ENCODE data around the gene PARD3B. TPM values are rescaled to one million over a fixed set of nuclear protein-coding genes. Genes with fewer than 3 reads are reported as not detected.

The PARD3B gene
- total RNA-seq, 1 donor from 2014 or later = 1.6 TPM

- DNase-seq (ENCODE audit: low read depth) (no peak), FAIRE-seq (no peak)
- no peaks in the 10 kb centered on the region for H3K27me3 ChIP-seq (ENCODE audit: control insufficient read depth, insufficient read depth, low read length)
- H3K36me3 ChIP-seq (ENCODE audit: control insufficient read depth, insufficient read depth, low read length) = no peaks in the 10 kb centered on the region
- TF ChIP-seq, protein P1, sequence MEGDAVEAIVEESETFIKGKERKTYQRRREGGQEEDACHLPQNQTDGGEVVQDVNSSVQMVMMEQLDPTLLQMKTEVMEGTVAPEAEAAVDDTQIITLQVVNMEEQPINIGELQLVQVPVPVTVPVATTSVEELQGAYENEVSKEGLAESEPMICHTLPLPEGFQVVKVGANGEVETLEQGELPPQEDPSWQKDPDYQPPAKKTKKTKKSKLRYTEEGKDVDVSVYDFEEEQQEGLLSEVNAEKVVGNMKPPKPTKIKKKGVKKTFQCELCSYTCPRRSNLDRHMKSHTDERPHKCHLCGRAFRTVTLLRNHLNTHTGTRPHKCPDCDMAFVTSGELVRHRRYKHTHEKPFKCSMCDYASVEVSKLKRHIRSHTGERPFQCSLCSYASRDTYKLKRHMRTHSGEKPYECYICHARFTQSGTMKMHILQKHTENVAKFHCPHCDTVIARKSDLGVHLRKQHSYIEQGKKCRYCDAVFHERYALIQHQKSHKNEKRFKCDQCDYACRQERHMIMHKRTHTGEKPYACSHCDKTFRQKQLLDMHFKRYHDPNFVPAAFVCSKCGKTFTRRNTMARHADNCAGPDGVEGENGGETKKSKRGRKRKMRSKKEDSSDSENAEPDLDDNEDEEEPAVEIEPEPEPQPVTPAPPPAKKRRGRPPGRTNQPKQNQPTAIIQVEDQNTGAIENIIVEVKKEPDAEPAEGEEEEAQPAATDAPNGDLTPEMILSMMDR (IDR thresholded peaks at IDR 0.05; ENCODE audit: insufficient read depth, low read length, severe bottlenecking) = no peak
- no peak overlapping the region for H3K4me3 ChIP-seq (ENCODE audit: low read depth, low read length)
These were observed 645.3 kb downstream of the PARD3B start for GRCh38 chr2:205190528-205190927.

- DNase-seq (ENCODE audit: low read depth) (no peak), FAIRE-seq (no peak)
- TF ChIP-seq, protein P1 (IDR thresholded peaks at IDR 0.05; ENCODE audit: insufficient read depth, low read length, severe bottlenecking) = no peak
- H3K27me3 ChIP-seq (ENCODE audit: control insufficient read depth, insufficient read depth, low read length) = no peaks in the 10 kb centered on the region
- no peaks in the 10 kb centered on the region for H3K36me3 ChIP-seq (ENCODE audit: control insufficient read depth, insufficient read depth, low read length)
- H3K4me3 ChIP-seq (ENCODE audit: low read depth, low read length) = no peak overlapping the region
These were observed 648.0 kb downstream of the PARD3B start for GRCh38 chr2:205193125-205193835.

GRCh38 chr2:205193836-205194228 lies 648.6 kb downstream of the PARD3B start:
- DNase-seq (ENCODE audit: low read depth) (no peak), FAIRE-seq (no peak)
- Histone ChIP-seq H3K27me3 (ENCODE audit: control insufficient read depth, insufficient read depth, low read length) (no peaks in the 10 kb centered on the region), H3K4me3 (ENCODE audit: low read depth, low read length) (no peak overlapping the region), H3K36me3 (ENCODE audit: control insufficient read depth, insufficient read depth, low read length) (no peaks in the 10 kb centered on the region)
- TF ChIP-seq, protein P1 (IDR thresholded peaks at IDR 0.05; ENCODE audit: insufficient read depth, low read length, severe bottlenecking) = no peak

DNA sequence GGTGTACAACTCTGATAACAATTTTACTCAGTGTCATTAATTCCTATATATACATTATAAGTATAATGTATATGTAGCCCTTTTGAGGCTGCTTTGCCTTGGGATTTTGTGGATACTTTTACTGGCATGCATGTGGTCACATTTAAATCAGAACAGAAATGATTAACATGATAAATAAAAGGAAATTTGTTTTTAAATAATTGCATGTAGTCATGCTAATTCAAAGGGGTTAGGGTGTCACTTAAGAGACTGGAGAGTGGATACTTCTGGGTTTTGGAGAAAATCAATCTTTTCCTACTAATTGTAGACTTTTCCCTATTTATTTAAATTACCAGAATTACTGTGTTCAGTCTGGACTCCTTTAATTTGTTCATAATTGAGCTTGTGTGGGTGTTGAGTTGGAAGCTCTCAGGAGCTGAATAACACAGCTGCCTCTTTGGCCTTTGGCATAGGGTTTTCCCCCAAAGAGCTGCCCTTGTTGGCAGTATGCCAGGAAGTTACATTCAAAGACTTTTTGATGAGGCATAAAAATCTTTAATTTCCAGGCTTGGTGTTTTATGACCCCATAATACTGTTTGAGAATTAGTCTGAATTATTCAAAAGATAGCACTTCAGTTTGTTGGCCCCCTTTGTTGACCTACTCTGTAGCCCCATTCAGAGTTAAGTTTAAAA lies 652.3 kb downstream of the PARD3B start:
- TF ChIP-seq, protein P1 (IDR thresholded peaks at IDR 0.05; ENCODE audit: insufficient read depth, low read length, severe bottlenecking) = no peak
- H3K36me3 ChIP-seq (ENCODE audit: control insufficient read depth, insufficient read depth, low read length) = no peaks in the 10 kb centered on the region
- FAIRE-seq (no peak), DNase-seq (ENCODE audit: low read depth) (no peak)
- H3K27me3 ChIP-seq (ENCODE audit: control insufficient read depth, insufficient read depth, low read length) = no peaks in the 10 kb centered on the region
- no peak overlapping the region for H3K4me3 ChIP-seq (ENCODE audit: low read depth, low read length)

DNA sequence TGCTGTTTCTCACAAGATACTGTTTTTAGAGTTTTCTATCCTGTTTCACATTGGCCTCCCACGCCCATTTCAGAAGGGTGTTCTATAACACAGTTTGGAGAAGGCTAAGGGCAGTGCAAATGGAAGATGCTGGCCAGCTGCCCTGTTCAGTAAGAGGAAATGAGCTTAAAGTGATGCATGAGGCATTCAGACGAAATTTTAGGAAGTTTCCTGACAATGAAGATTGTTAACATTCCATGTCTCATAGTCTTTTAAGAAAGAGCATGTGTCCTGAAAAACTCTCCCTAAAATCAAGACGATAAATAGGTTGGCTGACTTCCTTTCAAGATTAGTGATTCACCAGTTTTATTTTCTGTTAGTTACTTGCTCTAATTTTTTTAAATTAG lies 652.9 kb downstream of the PARD3B start:
- no peak for FAIRE-seq

More for the DNA sequence above, 652.9 kb downstream of the PARD3B start:
- no peak overlapping the region for H3K4me3 ChIP-seq (ENCODE audit: low read depth, low read length)
- no peak for DNase-seq (ENCODE audit: low read depth)
- H3K36me3 ChIP-seq (ENCODE audit: control insufficient read depth, insufficient read depth, low read length) = no peaks in the 10 kb centered on the region
- TF ChIP-seq, protein P1 (IDR thresholded peaks at IDR 0.05; ENCODE audit: insufficient read depth, low read length, severe bottlenecking) = no peak
- no peaks in the 10 kb centered on the region for H3K27me3 ChIP-seq (ENCODE audit: control insufficient read depth, insufficient read depth, low read length)

Measured in bronchial epithelial cell (primary cell).